ENCODE measurements around the gene PIK3R2. TPM values are rescaled to one million over a fixed set of nuclear protein-coding genes. Genes with fewer than 3 reads are reported as not detected.

Gene PIK3R2
- total and polyA plus RNA-seq, 2 of the 8 experiments (the other 6 are each of a cell fraction or from before 2014, with no cell fraction given) = 21.7 to 57.1 TPM

- Histone ChIP-seq H4K8ac (ENCODE audit: extremely low read depth, insufficient read depth, low read length) (no peak overlapping the region), H3K27me3 (replicated peaks in 1 of 4; ENCODE audit: control insufficient read depth in 3 of 4, extremely low read depth in 1 of 4, insufficient read depth in 3 of 4, low read length in 3 of 4) (no peaks in the 10 kb centered on the region), H2BK120ac (replicated peaks; ENCODE audit: low read depth, low read length) (no peak overlapping the region), H4K91ac (replicated peaks; ENCODE audit: insufficient read length, low read length) (no peak overlapping the region), H3K14ac (ENCODE audit: insufficient read length) (no peak overlapping the region), H2AK5ac (ENCODE audit: low read depth, low read length) (no peak overlapping the region), H4K5ac (ENCODE audit: insufficient read length, low read depth, low read length) (no peak overlapping the region), H3K18ac (ENCODE audit: extremely low read depth, low read length) (no peak overlapping the region), H3K56ac (replicated peaks; ENCODE audit: insufficient read length, low read depth, low read length) (no peak overlapping the region), H2AFZ (ENCODE audit: low read length) (no peak overlapping the region), H3K9me3 (ENCODE audit: insufficient read depth in 2 of 2, low read depth in 1 of 2, low read length in 1 of 2) (no peaks in the 10 kb centered on the region), H2BK5ac (ENCODE audit: low read depth, low read length) (no peak overlapping the region), H3K79me2 (ENCODE audit: control insufficient read depth in 1 of 2, insufficient read depth in 2 of 2, low read length in 2 of 2) (no peaks in the 10 kb centered on the region), H3K79me1 (ENCODE audit: low read depth, low read length) (no peaks in the 10 kb centered on the region), H3K4me3 (ENCODE audit: extremely low read depth in 1 of 4, insufficient read depth in 2 of 4, low read depth in 3 of 4, low read length in 4 of 4) (no peak overlapping the region), H2BK20ac (ENCODE audit: low read length) (no peak overlapping the region), H3K4ac (replicated peaks; ENCODE audit: insufficient read length, low read depth, low read length) (no peak overlapping the region), H3K4me1 (replicated peaks in 1 of 4; ENCODE audit: control insufficient read depth in 3 of 4, insufficient read depth in 4 of 4, low read length in 3 of 4) (peaks cover 0 to 6% (median 6%) of the 10 kb centered on the region in 4 experiments; a peak in 5 of 7 replicates), H4K20me1 (replicated peaks in 1 of 2; ENCODE audit: control insufficient read depth in 1 of 2, insufficient read depth in 2 of 2, low read length in 2 of 2) (no peaks in the 10 kb centered on the region), H2BK12ac (ENCODE audit: low read depth, low read length) (no peak overlapping the region), H2BK15ac (ENCODE audit: low read length) (no peak overlapping the region), H3K9ac (replicated peaks in 1 of 4; ENCODE audit: extremely low read depth in 1 of 4, low read depth in 3 of 4, low read length in 3 of 4) (no peak overlapping the region), H3K36me3 (ENCODE audit: control insufficient read depth in 2 of 4, insufficient read depth in 4 of 4, low read length in 3 of 4) (no peaks in the 10 kb centered on the region), H3K4me2 (ENCODE audit: insufficient read depth in 1 of 2, low read depth in 2 of 2, low read length in 2 of 2) (no peak overlapping the region), H3K23me2 (ENCODE audit: low read depth, low read length) (no peaks in the 10 kb centered on the region; the same call in 1 of the 2 replicates), H3K23ac (ENCODE audit: insufficient read length) (no peak overlapping the region), H3K27ac (ENCODE audit: low read depth, low read length) (no peak overlapping the region)
- DNase-seq (ENCODE audit: low read depth in 1 of 2, low spot score in 2 of 2) (no peak), FAIRE-seq (no peak)
- 94% methylated on average over 8 of the region's 8 CpGs; no CpG with 5 or more reads in 1 of the 2 experiments for WGBS, 2 experiments (ENCODE audit: extremely low coverage in 1 of 2, insufficient coverage in 1 of 2, insufficient read length in 1 of 2, insufficient replicate concordance in 2 of 2, low coverage in 1 of 2, low lambda C conversion rate in 2 of 2, missing lambda C conversion rate in 1 of 2)
- ChIA-PET CTCF (ENCODE audit: partially characterized antibody) (interaction anchor here (1.1 to 8.3 kb wide), 5 partner anchors 8 to 95 kb away, joined by 3 to 67 read pairs (median 6); no protein-coding TSS in a partner anchor), POLR2A (ENCODE audit: partially characterized antibody) (interaction anchor here (0.6 kb wide), 1 partner anchor 536 kb away, joined by 4 read pairs; no protein-coding TSS in a partner anchor)
- TF ChIP-seq JUN (IDR thresholded peaks at IDR 0.05; ENCODE audit: low read depth, low read length) (no peak), BACH1 (IDR thresholded peaks at IDR 0.05; ENCODE audit: low read length) (no peak), CBX5 (IDR thresholded peaks at IDR 0.05; ENCODE audit: low read depth, low read length) (no peak), ASH2L (IDR thresholded peaks at IDR 0.05; ENCODE audit: low read length) (no peak), KDM1A (IDR thresholded peaks at IDR 0.05; ENCODE audit: borderline replicate concordance, low read length) (no peak), TAF1 (IDR thresholded peaks at IDR 0.05; ENCODE audit: low read depth, low read length) (no peak), RFX5 (IDR thresholded peaks at IDR 0.05; ENCODE audit: borderline replicate concordance, low read depth, low read length) (no peak), JUND (IDR thresholded peaks at IDR 0.05; ENCODE audit: low read length) (no peak), TAF7 (optimal IDR thresholded peaks at IDR 0.05; ENCODE audit: borderline replicate concordance, low read depth, low read length) (no peak), MAFK (IDR thresholded peaks at IDR 0.05; ENCODE audit: low read depth, low read length) (no peak), GABPA (IDR thresholded peaks at IDR 0.05; ENCODE audit: borderline replicate concordance, insufficient read depth, low read length) (no peak), SP2 (IDR thresholded peaks at IDR 0.05; ENCODE audit: low read length) (no peak), HDAC6 (IDR thresholded peaks at IDR 0.05; ENCODE audit: low read depth, low read length) (no peak), SUZ12 (IDR thresholded peaks at IDR 0.05; ENCODE audit: low read length) (no peak), HDAC2 (IDR thresholded peaks at IDR 0.05; ENCODE audit: borderline replicate concordance in 1 of 2, low read depth in 2 of 2, low read length in 2 of 2) (no peak)
Measured at GRCh38 chr19:18216789-18217188, 63.8 kb downstream of the PIK3R2 start.
